K562 (cell line): ENCODE measurements around the gene SERPINH1. TPM values are rescaled to one million over a fixed set of nuclear protein-coding genes. Genes with fewer than 3 reads are reported as not detected.

Source experiments
- AFF1 ChIP-seq, 2 experiments: fragments of 450-650 bp; IDR thresholded peaks; 2 replicates each; pipeline ENCODE4 v1.6.1; 2018; ENCODE audit warnings: mild to moderate bottlenecking in 2 of 2, low read depth in 1 of 2; ENCODE audit not compliant: partially characterized antibody in 2 of 2
- CBX3 ChIP-seq, 2 experiments: IDR thresholded peaks; 1 replicate in 1 of 2; 2 replicates in 1 of 2; pipeline ENCODE4 v1.6.1; 2012; ENCODE audit warnings: inconsistent platforms in 2 of 2, low read length in 2 of 2, borderline replicate concordance in 1 of 2, control low read depth in 1 of 2
- CEBPB ChIP-seq: fragments of 450-650 bp; IDR thresholded peaks from 2 replicates; pipeline ENCODE4 v1.6.1; 2016; ENCODE audit warnings: missing genetic modification characterization, missing compliant biosample characterization
- CEBPZ ChIP-seq: fragments of 150-350 bp; IDR thresholded peaks from 2 replicates; pipeline ENCODE4 v1.6.1; 2014; ENCODE audit warnings: low read depth, mild to moderate bottlenecking, low read length, borderline replicate concordance
- DPF2 ChIP-seq: fragments of 450-650 bp; IDR thresholded peaks from 2 replicates; pipeline ENCODE4 v1.6.1; 2016
- E2F8 ChIP-seq: fragments of 450-650 bp; IDR thresholded peaks from 2 replicates; pipeline ENCODE4 v1.7.1; 2018; ENCODE audit warnings: mild to moderate bottlenecking, low read depth; ENCODE audit not compliant: partially characterized antibody
- GATAD2A ChIP-seq: fragments of 450-650 bp; IDR thresholded peaks from 2 replicates; pipeline ENCODE4 v1.6.1; 2017
- MLX ChIP-seq, 2 experiments: fragments of 450-650 bp in 1 of 2; sonication (generic) in 1 of 2; formaldehyde crosslinking; conservative IDR thresholded peaks; 2 replicates each; pipeline versions ENCODE4 v1.4.0 to v1.8.1; 2020 to 2022; ENCODE audit warnings: mild to moderate bottlenecking in 1 of 2, missing genetic modification reagents in 1 of 2
- MTF1 ChIP-seq: fragments of 250-450 bp; sonication (Bioruptor Pico); IDR thresholded peaks from 2 replicates; pipeline ENCODE4 v1.9.0; 2021; ENCODE audit warnings: moderate library complexity, mild to moderate bottlenecking, inconsistent platforms, borderline replicate concordance
- RBM25 ChIP-seq: fragments of 200-400 bp; formaldehyde crosslinking; IDR thresholded peaks from 2 replicates; pipeline ENCODE4 v1.6.1; 2018; ENCODE audit warnings: low read length, low read depth, moderate library complexity; ENCODE audit not compliant: severe bottlenecking
- TRIM28 ChIP-seq: fragments of 450-650 bp; IDR thresholded peaks from 2 replicates; pipeline ENCODE4 v1.6.1; 2017
- XRCC4 ChIP-seq: IDR thresholded peaks from one replicate; pipeline ENCODE4 v1.6.1; 2011; ENCODE audit not compliant: insufficient read depth, insufficient read length; ENCODE audit errors: extremely low read depth
- ZBTB34 ChIP-seq: fragments of 250-450 bp; sonication (Bioruptor Pico); IDR thresholded peaks from 2 replicates; pipeline ENCODE4 v1.8.0; 2021; ENCODE audit warnings: mild to moderate bottlenecking, moderate library complexity
- ZNF324 ChIP-seq: fragments of 250-450 bp; sonication (Bioruptor Pico); IDR thresholded peaks from 2 replicates; pipeline ENCODE4 v1.4.0; 2020; ENCODE audit warnings: mild to moderate bottlenecking
- polyA plus RNA-seq, 8 experiments: library from polyadenylated mRNA; depleted of rRNA in 4 of 8; stranded (reverse) in 5 of 8; unstranded in 3 of 8; fragments of >200 nt; fragmentation: Nextera tagmentation in 2 of 8; fragmentation: Illumina TruSeq in 1 of 8; extraction: Ambion mirVana in 2 of 8; extraction: Trizol in 1 of 8; gene quantifications; 2 replicates each; pipeline versions ENCODE4 v1.2.1 to v1.2.3, GENCODE V29; 2011 to 2014; ENCODE audit warnings: inconsistent platforms in 1 of 8, missing spikeins in 1 of 8
- total RNA-seq, 7 experiments: library from RNA; depleted of rRNA in 6 of 7; stranded (reverse); fragments of >200 nt in 6 of 7; fragmentation: Illumina TruSeq in 2 of 7; extraction: Trizol in 2 of 7; gene quantifications; 2 replicates each; pipeline versions ENCODE4 v1.2.1 to v1.2.3, GENCODE V29; 2011 to 2021; ENCODE audit warnings: low replicate concordance in 1 of 7

Gene SERPINH1
- total and polyA plus RNA-seq, 9 of the 15 experiments (the other 6 are each of a cell fraction or from before 2014, with no cell fraction given) = 2.8 to 106 (median 67.9) TPM

- TF ChIP-seq AFF1 (IDR thresholded peaks at IDR 0.05; ENCODE audit: low read depth in 1 of 2, partially characterized antibody in 2 of 2) = peak; percentile 67 to 74
- no peak for TF ChIP-seq XRCC4
- TF ChIP-seq TRIM28 = peak; percentile 92
- peak in 1 of 2 experiments; percentile 86; a peak in 2 of 3 replicates for TF ChIP-seq CBX3 (IDR thresholded peaks at IDR 0.05; ENCODE audit: borderline replicate concordance in 1 of 2, low read length in 2 of 2)
- no peak for TF ChIP-seq CEBPB
- TF ChIP-seq DPF2 = peak; percentile 96
- no peak for TF ChIP-seq MLX (CRISPR knock-in tag; conservative IDR thresholded peaks at IDR 0.05)
- TF ChIP-seq MTF1 (CRISPR knock-in tag) = no peak
- TF ChIP-seq CEBPZ = no peak
- no peak for TF ChIP-seq ZBTB34
- no peak for TF ChIP-seq RBM25
- peak; percentile 67 for TF ChIP-seq E2F8
- 0 out of 2 replicates have a peak, but pooled peaks have one; percentile 66 for TF ChIP-seq GATAD2A
- TF ChIP-seq ZNF324 (CRISPR knock-in tag) = no peak
Measured at GRCh38 chr11:75534259-75535069, 27.6 kb upstream of the SERPINH1 start (continued).
